Ascending aorta (tissue), 2 donors: Measurements from ENCODE around the gene PDE9A. TPM values are rescaled to one million over a fixed set of nuclear protein-coding genes. Genes with fewer than 3 reads are reported as not detected.

Experiments
- DNase-seq, 2 donors: peaks; one replicate each; pipeline ENCODE4 v3.0.0-alpha.2; 2019; ENCODE audit warnings: low spot score in 2 of 2
- H3K27ac ChIP-seq, 2 donors: fragments of 200-600 bp; sonication (generic); one replicate each; pipeline ENCODE4 v1.5.1; 2016 to 2017; ENCODE audit warnings: mild to moderate bottlenecking in 1 of 2
- H3K27me3 ChIP-seq: fragments of 200-600 bp; sonication (generic); one replicate; pipeline ENCODE4 v1.5.1; 2017
- H3K36me3 ChIP-seq, 2 donors: fragments of 200-600 bp; sonication (generic); one replicate each; pipeline ENCODE4 v1.5.1; 2016
- H3K4me1 ChIP-seq, 2 donors: fragments of 200-600 bp; sonication (generic); one replicate each; pipeline ENCODE4 v1.5.1; 2016 to 2017; ENCODE audit warnings: mild to moderate bottlenecking in 1 of 2
- H3K4me3 ChIP-seq, 2 donors: fragments of 200-600 bp; sonication (generic); one replicate each; pipeline ENCODE4 v1.5.1; 2016 to 2017; ENCODE audit warnings: mild to moderate bottlenecking in 1 of 2
- H3K9me3 ChIP-seq, 2 donors: fragments of 200-600 bp; sonication (generic); one replicate each; pipeline ENCODE4 v1.5.1; 2016
- CTCF ChIP-seq, 3 experiments: fragments of 200-600 bp in 2 of 3; fragments of 450-650 bp in 1 of 3; sonication (generic) in 2 of 3; IDR thresholded peaks; one replicate each; pipeline ENCODE4 v1.5.1; 2016 to 2019; ENCODE audit warnings: antibody characterized with exemption in 3 of 3, mild to moderate bottlenecking in 1 of 3, moderate library complexity in 1 of 3
- intact Hi-C: fragments of 100-400 bp; cut with DNase I; formaldehyde crosslinking; loops from one replicate; pipeline ENCODE4 v1.15.1; 2023
- total RNA-seq: library from RNA; depleted of rRNA; stranded (reverse); fragments of >200 nt; gene quantifications from one replicate; pipeline ENCODE4 v1.1.0, GENCODE V29; 2016

The PDE9A gene
- total RNA-seq, 1 donor from 2014 or later: 2.2 TPM

GRCh38 chr21:42731264-42732032 lies 78.0 kb downstream of the PDE9A start:
- Histone ChIP-seq H3K4me3 (no peak overlapping the region), H3K4me1 (no peaks in the 10 kb centered on the region), H3K9me3 (no peaks in the 10 kb centered on the region), H3K36me3 (no peaks in the 10 kb centered on the region), H3K27me3 (no peaks in the 10 kb centered on the region), H3K27ac (no peak overlapping the region)
- DNase-seq: no peak
- TF ChIP-seq CTCF (IDR thresholded peaks at IDR 0.05): no peak
- intact Hi-C loops: no loop called here

- Histone ChIP-seq H3K4me1 (no peaks in the 10 kb centered on the region), H3K4me3 (no peak overlapping the region), H3K27ac (no peak overlapping the region), H3K27me3 (no peaks in the 10 kb centered on the region), H3K36me3 (no peaks in the 10 kb centered on the region), H3K9me3 (no peaks in the 10 kb centered on the region)
- intact Hi-C loops: no loop called here
- TF ChIP-seq CTCF (IDR thresholded peaks at IDR 0.05): no peak
- DNase-seq: no peak
Observed at GRCh38 chr21:42732033-42732410, 78.6 kb downstream of the PDE9A start.

GRCh38 chr21:42733037-42733627 lies 79.7 kb downstream of the PDE9A start:
- Histone ChIP-seq H3K4me3 (no peak overlapping the region), H3K27me3 (no peaks in the 10 kb centered on the region), H3K9me3 (no peaks in the 10 kb centered on the region), H3K27ac (no peak overlapping the region), H3K36me3 (no peaks in the 10 kb centered on the region), H3K4me1 (no peaks in the 10 kb centered on the region)
- no peak for TF ChIP-seq CTCF (IDR thresholded peaks at IDR 0.05)
- intact Hi-C loops: no loop called here
- no peak for DNase-seq

- Histone ChIP-seq H3K36me3 (no peaks in the 10 kb centered on the region), H3K27ac (no peak overlapping the region), H3K4me1 (no peaks in the 10 kb centered on the region), H3K9me3 (no peaks in the 10 kb centered on the region), H3K4me3 (no peak overlapping the region), H3K27me3 (no peaks in the 10 kb centered on the region)
- intact Hi-C loops: no loop called here
- no peak for TF ChIP-seq CTCF (IDR thresholded peaks at IDR 0.05)
- DNase-seq: no peak
Observed at GRCh38 chr21:42733874-42734273, 80.5 kb downstream of the PDE9A start.

- Histone ChIP-seq H3K27me3 (no peaks in the 10 kb centered on the region), H3K36me3 (no peaks in the 10 kb centered on the region), H3K27ac (no peak overlapping the region), H3K9me3 (no peaks in the 10 kb centered on the region), H3K4me1 (no peaks in the 10 kb centered on the region), H3K4me3 (no peak overlapping the region)
- intact Hi-C loops: no loop called here
- DNase-seq: no peak
- TF ChIP-seq CTCF (IDR thresholded peaks at IDR 0.05): no peak
Observed at GRCh38 chr21:42734323-42734971, 81.0 kb downstream of the PDE9A start.
